Activated CD8-positive, alpha-beta memory T cell treated with anti-CD3 and anti-CD28 coated beads for 4 hours (primary cell): ENCODE measurements around the gene KCNJ6.
"Not testable (repeated sequence)": the region's sequence is repeated elsewhere in the genome, so short reads cannot be mapped to it uniquely, and the experiment has no call there.

Experiments used
- DNase-seq, 2 donors: peaks; one replicate each; pipeline ENCODE4 v3.0.0-alpha.2; 2020; ENCODE audit warnings: low read depth in 2 of 2

Gene KCNJ6

GRCh38 chr21:37770461-37770860 is 145.8 kb downstream of the KCNJ6 start:
- no peak for DNase-seq

- no peak for DNase-seq
Measured at GRCh38 chr21:37769656-37770055, 146.6 kb downstream of the KCNJ6 start.

GRCh38 chr21:37767984-37768383 is 148.3 kb downstream of the KCNJ6 start:
- DNase-seq, result no peak

GRCh38 chr21:37766129-37766528 is 150.1 kb downstream of the KCNJ6 start:
- DNase-seq, result no peak

- DNase-seq, result no peak
Measured at GRCh38 chr21:37765221-37765900, 150.9 kb downstream of the KCNJ6 start.

GRCh38 chr21:37764691-37765090 is 151.6 kb downstream of the KCNJ6 start:
- DNase-seq, result no peak

- DNase-seq, result no peak
Measured at GRCh38 chr21:37763298-37763697, 153.0 kb downstream of the KCNJ6 start.

- no peak for DNase-seq
Measured at GRCh38 chr21:37762606-37763005, 153.7 kb downstream of the KCNJ6 start.

GRCh38 chr21:37761406-37761805 is 154.9 kb downstream of the KCNJ6 start:
- not testable (repeated sequence) for DNase-seq

- DNase-seq, result no peak
Measured at GRCh38 chr21:37759777-37760176, 156.5 kb downstream of the KCNJ6 start.

- no peak for DNase-seq
Measured at GRCh38 chr21:37758982-37759381, 157.3 kb downstream of the KCNJ6 start.

GRCh38 chr21:37757606-37758376 is 158.5 kb downstream of the KCNJ6 start:
- no peak for DNase-seq

GRCh38 chr21:37753122-37753599 is 163.1 kb downstream of the KCNJ6 start:
- no peak for DNase-seq

- no peak for DNase-seq
Measured at GRCh38 chr21:37751268-37751975, 164.8 kb downstream of the KCNJ6 start.

GRCh38 chr21:37749132-37749531 is 167.1 kb downstream of the KCNJ6 start:
- no peak for DNase-seq

GRCh38 chr21:37748351-37748750 is 167.9 kb downstream of the KCNJ6 start:
- no peak for DNase-seq

- DNase-seq, result no peak
Measured at GRCh38 chr21:37746849-37747248, 169.4 kb downstream of the KCNJ6 start.

- DNase-seq, result no peak
Measured at GRCh38 chr21:37744551-37744950, 171.7 kb downstream of the KCNJ6 start.

GRCh38 chr21:37742532-37742931 is 173.7 kb downstream of the KCNJ6 start:
- no peak for DNase-seq

GRCh38 chr21:37742115-37742514 is 174.1 kb downstream of the KCNJ6 start:
- no peak for DNase-seq

GRCh38 chr21:37737996-37738395 is 178.3 kb downstream of the KCNJ6 start:
- no peak for DNase-seq

- no peak for DNase-seq
Measured at GRCh38 chr21:37737507-37737906, 178.8 kb downstream of the KCNJ6 start.

- no peak for DNase-seq
Measured at GRCh38 chr21:37734846-37735245, 181.4 kb downstream of the KCNJ6 start.
